ENCODE measurements around the gene YARS2.

DNA sequence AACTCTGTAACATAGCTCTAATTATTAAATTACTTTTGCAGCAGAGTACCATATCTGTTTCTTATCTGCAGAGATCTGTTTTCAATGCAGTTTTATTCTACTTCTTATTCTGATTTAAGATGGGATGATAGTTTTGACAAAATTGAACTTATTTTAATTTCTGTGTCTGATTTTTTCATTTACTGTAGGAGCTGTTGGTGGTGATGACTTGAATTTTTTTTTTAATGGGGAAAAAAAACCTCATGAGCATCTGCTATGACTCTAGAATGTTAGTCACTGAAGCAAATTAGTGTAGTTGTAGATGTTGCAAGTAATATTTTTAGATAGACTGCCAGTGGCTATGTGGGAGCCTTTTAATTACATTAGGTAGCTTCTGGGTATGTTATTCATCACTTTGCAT lies 53.2 kb downstream of the YARS2 start:
- TF ChIP-seq, protein P1, sequence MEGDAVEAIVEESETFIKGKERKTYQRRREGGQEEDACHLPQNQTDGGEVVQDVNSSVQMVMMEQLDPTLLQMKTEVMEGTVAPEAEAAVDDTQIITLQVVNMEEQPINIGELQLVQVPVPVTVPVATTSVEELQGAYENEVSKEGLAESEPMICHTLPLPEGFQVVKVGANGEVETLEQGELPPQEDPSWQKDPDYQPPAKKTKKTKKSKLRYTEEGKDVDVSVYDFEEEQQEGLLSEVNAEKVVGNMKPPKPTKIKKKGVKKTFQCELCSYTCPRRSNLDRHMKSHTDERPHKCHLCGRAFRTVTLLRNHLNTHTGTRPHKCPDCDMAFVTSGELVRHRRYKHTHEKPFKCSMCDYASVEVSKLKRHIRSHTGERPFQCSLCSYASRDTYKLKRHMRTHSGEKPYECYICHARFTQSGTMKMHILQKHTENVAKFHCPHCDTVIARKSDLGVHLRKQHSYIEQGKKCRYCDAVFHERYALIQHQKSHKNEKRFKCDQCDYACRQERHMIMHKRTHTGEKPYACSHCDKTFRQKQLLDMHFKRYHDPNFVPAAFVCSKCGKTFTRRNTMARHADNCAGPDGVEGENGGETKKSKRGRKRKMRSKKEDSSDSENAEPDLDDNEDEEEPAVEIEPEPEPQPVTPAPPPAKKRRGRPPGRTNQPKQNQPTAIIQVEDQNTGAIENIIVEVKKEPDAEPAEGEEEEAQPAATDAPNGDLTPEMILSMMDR (IDR thresholded peaks at IDR 0.05) = no peak
- no peak for TF ChIP-seq POLR2A (IDR thresholded peaks at IDR 0.05)

Measured in lower leg skin (tissue), 3 donors.